Measurements from ENCODE around the gene DAP. TPM values are rescaled to one million over a fixed set of nuclear protein-coding genes. Genes with fewer than 3 reads are reported as not detected.
A peak's percentile ranks its signal among the peaks of the same experiment; 100 is the strongest.

Gene DAP
- total RNA-seq, 1 experiment from 2014 or later = 62.7 TPM

DNA sequence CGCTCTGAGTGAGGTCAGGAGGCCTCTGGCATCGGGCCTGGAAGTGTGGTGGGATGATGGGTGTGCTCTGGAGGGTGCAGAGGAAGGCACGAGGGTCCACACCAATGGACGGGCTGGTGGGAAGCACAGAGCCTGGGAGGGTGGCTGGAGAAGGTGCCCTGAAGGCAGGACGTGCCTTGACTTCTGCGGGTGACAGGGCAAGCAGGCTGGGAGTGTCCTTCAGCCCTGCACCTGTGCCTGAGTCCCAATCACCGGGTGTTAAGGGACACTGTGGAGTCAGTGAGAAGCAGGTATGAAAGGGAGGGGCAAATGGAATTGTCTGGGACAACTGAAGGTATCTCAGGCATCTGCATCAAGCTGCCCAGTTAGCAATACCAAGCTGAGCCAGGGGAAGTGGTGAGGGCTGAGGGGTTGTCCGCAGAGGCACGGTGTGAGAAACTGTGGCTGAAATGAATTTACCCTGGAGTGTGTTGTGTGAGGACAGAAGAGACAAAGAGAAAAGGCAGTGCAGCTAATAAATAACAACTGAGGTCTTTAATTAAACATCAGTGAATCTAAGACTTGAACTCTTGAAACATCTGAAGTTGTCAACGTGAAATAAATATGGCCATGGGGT, 50.4 kb downstream of the DAP start:
- no peak for DNase-seq (ENCODE audit: low read depth)

DNA sequence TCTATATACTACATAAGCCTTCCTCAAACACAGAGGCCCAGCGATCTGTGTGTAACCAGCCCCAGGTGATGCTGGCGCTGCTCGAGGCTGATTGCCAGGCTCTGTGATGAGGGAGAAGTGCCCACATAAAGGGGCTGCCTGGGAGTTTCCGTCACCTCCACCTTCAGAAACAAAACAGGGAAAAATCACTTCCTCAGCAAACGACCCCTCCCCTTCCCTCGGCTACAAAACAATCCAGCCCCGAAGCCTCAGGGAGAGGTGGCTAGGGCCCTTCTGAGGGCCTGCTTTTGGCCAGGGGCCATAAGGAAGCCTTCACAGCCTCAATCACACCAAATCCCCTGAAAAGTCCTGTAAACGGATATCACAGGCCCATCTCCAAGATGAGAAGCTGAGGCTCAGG, 51.1 kb downstream of the DAP start:
- DNase-seq (ENCODE audit: low read depth) = no peak

DNA sequence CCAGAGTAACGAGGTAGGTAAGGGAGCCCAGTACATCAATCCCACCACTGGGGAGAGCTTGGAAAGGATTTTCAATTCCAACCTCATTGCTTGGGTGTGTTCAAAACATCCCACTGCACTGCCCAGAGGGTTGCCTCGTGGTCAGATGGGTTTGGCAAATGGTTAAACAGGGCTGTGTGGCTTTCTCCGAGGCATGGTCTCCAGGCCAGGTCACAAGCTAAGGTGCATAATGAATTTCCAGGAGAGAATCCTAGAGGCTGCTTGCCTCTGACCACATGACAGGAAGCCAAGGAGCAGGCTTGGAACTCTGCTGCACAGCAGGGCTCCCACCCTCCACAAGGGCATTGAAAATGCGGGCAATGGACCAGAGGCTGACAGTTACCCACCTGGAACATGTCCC, 51.6 kb downstream of the DAP start:
- DNase-seq (ENCODE audit: low read depth) = no peak

DNA sequence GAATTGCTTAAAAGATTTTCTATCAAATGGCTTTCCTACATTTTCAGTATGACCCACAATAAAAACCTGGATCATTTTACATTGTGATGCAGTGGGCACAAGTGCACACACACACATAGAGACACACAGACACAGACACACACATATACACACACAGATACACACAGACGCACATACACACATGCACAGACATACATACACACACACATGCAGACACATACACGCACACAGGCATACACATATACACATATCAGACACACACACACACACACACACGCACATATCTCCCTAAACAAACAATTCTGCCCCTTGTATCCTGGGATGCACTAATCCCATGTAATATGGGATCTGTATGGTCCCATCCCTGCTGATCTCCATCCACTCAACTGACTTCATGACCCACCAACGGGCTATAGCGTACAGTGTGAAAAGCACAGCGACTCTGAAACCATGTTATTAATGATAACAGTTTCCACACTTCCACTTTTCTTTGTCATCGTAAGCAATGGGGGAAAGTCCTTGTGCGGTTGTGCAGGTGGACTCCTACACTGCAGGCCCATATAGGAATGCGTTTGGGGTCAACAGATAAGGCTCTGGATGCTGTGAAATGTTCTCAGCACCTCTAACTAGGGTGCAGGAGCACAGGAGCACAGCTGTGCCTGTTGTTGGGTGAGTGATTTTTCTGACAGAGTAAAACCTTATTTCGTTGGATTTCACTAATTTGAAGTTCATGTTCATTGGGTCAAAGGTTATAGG, 52.7 kb downstream of the DAP start:
- no peak for DNase-seq (ENCODE audit: low read depth)

DNA sequence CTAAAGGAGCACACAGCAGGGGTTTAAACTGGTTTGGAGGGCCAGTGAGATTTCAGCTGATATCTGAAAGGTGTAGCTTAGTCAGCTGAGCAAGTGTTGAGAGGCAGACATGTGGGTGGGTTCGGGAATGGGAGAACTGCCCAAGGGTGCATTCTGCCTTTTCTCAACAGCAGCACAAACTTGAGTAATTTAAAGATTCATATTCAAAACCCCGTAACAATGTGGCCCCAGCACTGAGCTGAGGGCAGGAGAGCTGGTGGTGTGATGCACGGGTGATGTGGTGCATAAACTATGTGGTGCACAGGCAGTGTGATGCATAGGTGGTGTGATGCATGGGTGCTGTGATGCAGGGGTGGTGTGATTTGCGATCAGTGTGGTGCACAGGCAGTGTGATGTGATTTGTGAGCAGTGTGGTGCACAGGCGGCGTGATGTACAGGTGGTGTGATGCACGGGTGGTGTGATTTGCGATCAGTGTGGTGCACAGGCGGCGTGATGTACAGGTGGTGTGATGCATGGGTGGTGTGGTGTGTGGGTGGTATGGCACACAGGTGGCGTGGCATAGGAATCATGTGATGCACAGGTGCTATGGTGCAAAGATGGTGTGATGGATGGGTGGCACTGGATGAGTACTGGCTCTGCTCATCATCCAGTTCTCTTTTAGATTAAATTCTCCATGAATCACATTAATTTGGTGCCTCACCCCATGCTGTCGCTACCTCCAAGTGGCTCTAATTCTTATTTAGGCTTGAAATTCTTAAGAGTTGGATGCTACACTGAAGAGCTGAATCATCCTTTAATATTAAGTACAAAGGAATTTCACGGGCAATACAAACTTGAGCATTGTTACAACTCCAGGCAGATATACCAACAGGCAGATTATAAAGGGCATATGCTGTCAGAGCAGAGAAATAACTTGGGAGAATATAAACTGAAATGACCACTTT, 53.6 kb downstream of the DAP start:
- DNase-seq (ENCODE audit: low read depth) = no peak

DNA sequence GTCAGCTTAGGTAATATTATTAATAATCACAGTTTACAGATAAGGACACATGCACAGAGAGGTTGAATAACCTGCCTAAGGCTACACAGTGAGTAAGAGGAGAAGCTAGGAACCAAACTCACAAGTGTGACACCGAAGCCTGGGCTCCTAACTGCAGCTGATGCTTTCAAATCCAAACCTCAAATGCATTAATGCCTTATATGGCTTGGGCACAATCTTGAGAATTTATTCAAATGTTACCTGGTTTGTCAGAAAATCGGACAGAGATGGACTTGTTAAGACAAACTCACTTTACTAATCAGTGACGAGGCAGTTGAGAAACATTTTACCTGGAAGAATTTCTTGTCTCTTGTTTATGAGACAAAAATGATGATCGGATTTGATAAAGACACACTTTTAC, 54.7 kb downstream of the DAP start:
- DNase-seq (ENCODE audit: low read depth) = no peak

DNA sequence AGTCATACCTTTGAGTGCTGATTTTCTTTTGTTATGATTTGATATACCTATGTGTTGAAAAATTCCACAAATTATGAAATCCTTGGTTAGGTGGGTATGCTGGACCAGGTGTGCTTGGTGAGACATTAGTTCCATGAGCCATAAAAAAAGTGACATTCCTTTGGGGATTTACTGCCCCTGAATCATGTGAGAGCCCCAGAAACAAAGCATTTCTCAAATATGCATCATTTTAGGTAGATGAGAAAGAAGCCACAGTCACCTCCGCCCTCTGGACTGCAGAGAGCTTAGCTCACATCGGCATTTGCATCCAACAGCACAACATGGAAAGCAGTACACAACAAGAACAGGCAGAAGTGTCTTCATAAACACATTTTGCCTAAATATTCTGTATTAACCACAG, 55.3 kb downstream of the DAP start:
- no peak for DNase-seq (ENCODE audit: low read depth)

DNA sequence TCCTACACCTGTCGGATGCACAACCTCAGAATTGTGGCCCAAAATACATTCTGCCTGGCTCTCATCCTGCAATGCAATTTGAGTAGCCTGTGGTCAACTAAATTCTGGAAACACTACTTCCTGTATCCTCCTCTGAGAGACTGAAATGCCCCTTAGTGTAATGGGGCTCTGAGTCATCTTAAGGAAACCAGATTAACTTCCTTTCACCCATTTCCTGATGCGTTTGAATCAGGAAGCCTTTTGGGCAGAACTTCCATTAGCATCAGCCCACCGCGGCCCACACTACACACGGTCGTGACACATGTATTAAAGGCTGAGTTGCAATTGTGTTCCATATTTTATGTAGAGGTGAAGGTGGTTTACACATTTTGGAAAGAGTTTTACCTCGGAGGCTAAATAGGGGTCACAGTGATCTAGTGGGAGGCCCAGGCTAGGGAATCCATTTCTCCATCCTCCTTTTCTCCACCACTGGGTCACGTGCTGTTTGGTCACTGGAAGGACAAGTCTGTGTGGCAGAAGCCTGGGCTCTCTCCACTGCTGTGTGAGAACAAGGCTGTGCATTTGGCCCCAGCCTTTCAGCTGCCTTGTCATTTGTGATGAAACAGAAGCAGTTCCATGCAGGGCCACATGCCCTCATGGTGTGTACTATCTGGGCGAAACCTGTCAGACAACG, 55.9 kb downstream of the DAP start:
- peak; percentile 93 for DNase-seq (ENCODE audit: low read depth)

DNA sequence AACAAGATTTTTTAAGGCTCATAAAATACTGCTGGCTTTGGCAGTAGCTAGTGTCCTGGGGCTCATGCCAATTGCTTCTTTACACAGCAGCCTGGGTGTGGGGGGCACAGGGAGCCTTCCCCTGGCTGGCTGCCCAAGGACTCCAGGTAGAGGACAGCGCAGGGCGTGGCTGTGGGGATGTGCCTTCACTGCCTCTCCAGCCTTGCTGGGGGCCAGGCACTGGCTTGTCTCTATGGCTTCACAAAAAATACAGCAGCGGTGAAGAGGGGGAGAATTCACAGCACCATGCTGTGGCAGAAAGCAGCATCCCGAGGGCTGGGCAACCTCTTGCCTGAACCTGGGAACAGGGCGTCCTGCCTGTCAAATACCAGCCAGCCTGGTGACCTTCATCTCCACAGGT, 57.4 kb downstream of the DAP start:
- no peak for DNase-seq (ENCODE audit: low read depth)

DNA sequence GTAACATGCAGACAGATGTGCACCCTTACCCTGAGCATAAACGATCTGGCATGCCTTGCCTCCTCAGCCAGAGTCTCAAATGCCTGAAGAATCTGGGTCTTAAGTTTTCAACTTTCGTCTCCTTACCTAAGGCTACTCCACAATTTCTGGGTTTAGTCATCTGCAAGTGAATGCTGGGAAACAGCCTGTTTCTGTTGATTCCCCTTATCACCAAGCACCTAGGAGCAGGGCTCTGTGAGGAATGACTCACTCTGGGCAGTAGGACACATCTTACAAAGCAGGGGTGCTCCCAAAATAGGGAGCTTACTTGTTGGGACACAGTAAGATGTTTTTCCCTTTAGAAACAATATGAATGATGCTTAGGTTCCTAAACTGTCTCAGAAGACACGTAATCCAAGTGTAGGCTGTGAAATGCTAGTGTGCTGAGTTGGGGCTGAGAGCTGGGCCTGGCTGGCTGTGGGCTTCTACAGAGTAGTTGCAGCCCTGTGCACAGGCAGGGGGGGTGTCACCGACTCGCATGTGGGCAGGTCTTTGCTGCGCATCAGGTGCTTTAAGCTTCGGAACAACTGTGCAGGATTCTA, 58.0 kb downstream of the DAP start:
- DNase-seq (ENCODE audit: low read depth) = peak; percentile 65

DNA sequence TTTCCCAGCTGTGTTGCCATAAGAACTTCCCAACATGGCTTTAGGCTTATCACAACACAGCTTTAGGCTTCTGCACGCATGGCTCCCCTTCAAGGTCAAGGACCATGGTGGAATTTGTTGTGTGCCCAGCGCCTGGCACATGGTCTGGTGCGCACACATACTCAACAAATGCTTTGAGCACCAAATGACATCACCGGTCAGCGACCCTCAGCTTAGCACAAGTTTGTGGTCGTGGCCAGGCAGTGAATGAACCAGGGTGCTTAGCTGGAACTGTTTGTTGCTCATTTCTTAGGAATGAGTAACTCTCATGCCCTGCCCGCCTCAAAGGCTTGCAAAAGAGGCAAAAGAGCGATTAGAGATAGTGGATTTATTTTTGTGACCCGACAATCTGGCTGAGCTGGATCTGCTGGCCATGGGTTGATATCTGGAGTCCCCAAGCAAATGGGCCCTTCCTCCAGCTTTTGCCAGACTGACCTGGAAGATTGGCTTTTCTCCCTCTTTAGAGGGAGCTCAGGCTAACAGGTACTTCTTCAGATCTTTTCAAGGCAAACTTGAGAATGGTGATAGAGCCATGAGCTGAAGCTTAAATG, 58.9 kb downstream of the DAP start:
- peak; percentile 94 for DNase-seq (ENCODE audit: low read depth)

DNA sequence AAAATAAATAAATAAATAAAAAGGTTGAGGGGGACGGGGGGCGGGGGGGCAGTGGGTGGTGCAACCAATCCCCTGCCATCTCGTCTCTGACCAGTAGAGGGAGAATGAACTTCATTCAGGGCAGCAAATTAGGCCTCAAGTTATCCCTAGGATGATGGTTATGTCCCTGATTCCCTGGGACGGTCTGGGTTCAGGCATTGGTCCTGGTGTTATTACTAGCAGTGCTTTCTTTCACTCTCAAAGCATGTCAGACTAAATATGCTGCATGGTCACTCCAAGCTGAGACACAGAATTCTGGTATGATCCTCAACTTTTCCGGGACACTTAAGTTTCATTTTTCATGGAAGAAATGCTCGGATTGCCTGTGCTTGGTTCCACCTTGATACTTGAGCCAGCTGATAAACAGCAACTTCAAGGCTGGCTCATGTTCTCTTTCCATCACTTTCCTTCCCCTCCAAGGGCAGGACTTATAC, 59.4 kb downstream of the DAP start:
- peak; percentile 70 for DNase-seq (ENCODE audit: low read depth)

DNA sequence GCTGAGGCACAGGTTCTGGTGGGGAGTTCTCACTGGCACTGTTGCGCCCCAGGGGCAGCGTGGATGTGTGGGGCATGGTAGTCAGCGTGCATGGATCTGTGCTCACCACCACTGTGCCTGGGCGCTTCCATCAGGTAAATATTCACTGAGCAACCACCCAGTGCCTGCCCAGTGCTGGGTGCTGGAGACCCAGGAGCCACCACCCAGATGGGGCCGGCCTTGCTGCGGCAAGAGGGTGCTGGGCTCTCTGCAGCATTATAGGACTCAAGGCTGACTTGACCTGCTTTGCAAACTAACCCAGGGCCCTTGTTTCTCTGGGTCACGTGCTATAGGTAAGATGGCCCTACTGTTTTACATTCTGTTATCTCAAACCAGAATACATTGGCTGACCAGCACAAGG, 60.5 kb downstream of the DAP start:
- DNase-seq (ENCODE audit: low read depth) = no peak

DNA sequence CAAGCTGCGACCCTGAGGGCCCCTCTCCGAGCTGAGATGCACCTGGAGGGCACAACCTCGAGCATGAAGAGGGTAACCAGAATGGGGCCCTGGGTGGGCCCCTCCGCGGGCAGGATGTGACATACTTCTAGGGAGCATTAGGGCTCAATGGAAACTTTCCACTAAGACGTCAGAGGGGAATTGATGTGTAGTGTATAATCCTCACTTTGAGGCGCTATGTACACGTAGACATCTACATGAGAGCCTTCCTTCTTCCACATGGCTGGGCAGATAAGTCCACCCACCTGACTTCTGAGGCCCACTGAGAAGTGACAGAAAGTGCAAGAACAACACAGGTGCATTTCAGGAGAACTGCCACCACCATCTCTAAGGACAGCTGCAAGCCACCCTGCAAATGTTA, 61.0 kb downstream of the DAP start:
- DNase-seq (ENCODE audit: low read depth) = no peak

DNA sequence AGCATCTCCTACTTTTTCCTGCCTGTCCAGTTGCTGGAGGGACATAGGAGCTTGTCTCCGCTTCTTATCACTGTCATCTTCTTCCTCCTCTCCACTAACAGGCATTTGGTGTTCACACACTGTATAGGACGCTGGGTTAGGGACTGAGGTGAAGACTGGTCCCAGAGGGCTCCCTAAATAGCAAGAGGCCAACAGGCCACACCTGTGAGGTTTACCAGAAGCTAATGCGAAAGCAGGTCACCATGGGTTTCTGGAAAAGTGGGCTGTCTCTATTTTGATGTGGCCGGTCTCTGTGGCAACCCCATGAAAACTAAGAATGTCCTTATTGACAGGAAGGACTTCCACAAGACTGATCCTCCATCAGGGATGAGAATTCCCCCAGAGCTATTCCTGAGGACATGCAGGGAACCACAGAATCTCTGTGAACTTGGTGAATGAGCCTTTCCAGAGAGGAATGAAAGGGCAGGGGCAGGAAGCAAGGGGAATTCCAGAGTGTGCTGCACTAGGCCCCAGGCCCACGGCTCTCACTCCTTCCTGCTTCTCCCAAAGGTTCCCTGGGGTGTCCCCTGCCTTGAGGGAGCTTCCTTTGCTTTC, 61.7 kb downstream of the DAP start:
- no peak for DNase-seq (ENCODE audit: low read depth)

DNA sequence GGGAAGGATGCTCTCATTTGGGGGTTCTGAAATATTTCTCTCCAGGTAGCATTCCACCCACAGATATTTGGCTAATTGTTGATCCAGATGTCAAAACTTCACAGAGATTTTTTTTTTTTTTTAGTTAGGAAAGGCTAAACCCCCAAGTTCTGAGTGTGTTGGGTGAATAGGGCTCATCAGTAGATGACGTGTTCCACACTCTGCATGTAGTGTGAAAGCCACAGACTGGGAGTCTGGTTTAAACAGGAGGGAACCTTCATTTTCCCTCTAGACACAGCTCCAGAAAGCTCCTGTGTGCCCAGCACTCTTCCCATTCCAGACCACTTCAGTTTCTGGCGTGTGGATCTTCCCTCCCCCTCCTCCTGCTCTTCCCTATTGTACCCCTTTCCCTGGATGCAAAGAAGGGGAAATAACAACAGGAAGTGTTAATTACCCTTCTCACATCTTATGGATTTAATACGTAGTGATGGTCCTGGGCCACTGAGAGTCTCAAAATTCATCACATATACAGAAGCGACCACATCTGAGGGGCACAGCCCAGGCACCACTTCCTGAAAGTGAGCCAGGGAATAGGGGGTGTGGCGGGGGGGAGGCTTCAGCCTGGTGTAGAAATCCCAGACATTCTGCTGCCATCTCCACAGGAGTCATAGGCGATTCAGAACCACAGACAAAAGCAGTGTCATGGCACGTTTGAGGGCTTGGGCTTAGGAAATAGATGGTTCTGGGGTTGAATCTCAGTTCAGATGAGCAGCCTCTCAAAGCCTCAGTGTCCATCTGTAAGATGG, 65.1 kb downstream of the DAP start:
- peak; percentile 56 for DNase-seq (ENCODE audit: low read depth)

DNA sequence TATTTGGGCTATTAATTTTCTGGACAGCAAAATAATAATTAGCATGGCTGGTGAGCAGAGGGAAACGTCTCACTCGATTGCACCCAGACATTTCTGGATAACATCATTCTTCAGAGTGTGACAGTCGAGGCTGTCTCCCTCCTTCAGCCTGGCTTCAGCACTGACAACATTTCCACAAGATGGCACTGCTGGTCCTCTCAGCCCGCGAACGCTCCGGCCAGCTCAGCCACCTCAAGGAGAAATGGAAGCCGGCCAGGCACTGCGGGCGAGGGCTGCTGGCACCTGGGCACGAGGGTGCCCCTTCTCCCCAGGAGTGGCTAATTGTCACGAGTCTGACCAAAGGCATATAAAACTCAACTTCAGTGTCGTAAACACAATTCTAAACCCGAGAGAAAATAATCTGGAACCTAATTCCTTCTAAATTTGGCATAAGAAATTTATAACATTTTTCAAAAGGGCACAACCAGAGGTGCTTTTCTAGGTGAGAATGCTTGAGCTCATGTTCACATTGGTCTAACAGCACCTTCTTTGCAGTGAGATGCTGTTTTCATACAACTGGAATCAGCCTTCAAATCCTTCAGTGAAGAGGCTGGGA, 65.9 kb downstream of the DAP start:
- DNase-seq (ENCODE audit: low read depth) = peak; percentile 69

DNA sequence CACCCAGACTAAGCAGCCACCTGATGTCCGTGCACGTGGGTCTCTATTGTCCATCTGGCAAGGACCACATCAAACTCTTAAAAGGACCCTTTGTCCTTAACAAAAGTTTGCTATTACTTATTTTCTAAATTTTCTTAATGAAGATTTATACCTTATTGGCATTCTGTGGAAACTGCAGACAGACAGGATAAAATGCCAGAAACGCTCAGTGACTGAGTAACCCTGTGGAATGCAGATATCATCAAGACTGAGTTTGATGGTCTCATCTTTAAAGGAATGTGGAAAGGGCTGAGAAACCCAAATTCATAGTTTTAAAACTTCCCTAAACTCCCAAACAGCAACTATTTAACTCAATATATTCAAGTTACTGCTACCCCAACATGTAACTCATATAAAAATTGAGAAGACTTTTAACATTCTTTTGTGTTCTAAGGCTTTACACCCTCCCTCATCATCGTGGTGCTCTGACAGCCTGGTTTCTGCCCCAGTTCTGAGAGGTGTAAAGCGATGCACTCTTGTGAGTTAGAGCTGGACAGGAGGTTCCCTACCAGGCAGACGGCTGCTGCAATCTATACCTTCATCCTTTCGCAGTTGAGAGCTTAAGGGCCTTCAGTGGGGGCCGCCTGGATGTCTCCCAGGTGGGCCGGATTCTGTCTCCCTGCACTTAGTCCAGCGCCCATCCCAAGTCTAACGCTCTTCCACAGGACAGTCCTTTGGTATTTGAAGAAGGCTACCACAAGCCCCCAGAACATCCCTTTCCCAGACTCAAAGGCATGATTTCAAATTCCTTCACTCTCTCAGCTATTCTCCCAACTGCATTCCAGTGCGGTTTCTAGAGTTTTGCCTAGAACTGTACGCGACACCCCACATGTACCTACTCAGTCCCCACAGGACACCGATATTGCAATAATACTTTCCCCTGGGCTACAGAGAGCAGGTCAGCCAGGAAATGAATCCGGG, 68.9 kb downstream of the DAP start:
- peak; percentile 72 for DNase-seq (ENCODE audit: low read depth)
